HL-60 (cell line): ENCODE data around the gene MGARP.

Source experiments
- CTCF ChIP-seq: IDR thresholded peaks from one replicate; pipeline ENCODE4 v1.5.1; 2011; ENCODE audit warnings: low read length, control low read depth, inconsistent platforms; ENCODE audit not compliant: insufficient read depth
- GABPA ChIP-seq: IDR thresholded peaks from 2 replicates; pipeline ENCODE4 v1.6.1; 2012; ENCODE audit warnings: low read depth
- POLR2AphosphoS5 ChIP-seq: IDR thresholded peaks from 2 replicates; pipeline ENCODE4 v1.6.1; 2012; ENCODE audit warnings: low read depth
- TF ChIP-seq, protein P1 (sequence below): IDR thresholded peaks from 2 replicates; pipeline ENCODE4 v1.6.1; 2012; ENCODE audit warnings: low read depth; ENCODE audit not compliant: insufficient replicate concordance

DNA sequence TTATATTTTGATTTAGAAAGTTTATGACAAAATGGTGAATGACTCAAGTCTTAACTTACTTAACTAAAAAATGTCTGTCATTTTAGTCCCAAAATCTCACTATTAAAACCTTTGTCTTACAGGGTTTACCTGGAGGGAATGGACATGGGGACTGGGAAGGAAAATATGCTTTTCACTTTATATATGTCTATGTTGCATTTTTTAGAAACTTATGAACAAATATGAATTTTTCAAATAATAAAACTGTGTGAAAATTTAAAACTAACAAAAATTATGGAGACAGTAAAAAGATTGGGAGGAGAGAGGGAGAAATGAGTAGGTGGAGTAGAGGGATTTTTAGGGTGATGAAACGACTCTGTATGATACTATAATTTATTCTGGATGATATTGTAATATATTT lies 6.2 kb downstream of the MGARP start:
- TF ChIP-seq CTCF (no peak), GABPA (no peak), POLR2AphosphoS5 (no peak)
- TF ChIP-seq, protein P1, sequence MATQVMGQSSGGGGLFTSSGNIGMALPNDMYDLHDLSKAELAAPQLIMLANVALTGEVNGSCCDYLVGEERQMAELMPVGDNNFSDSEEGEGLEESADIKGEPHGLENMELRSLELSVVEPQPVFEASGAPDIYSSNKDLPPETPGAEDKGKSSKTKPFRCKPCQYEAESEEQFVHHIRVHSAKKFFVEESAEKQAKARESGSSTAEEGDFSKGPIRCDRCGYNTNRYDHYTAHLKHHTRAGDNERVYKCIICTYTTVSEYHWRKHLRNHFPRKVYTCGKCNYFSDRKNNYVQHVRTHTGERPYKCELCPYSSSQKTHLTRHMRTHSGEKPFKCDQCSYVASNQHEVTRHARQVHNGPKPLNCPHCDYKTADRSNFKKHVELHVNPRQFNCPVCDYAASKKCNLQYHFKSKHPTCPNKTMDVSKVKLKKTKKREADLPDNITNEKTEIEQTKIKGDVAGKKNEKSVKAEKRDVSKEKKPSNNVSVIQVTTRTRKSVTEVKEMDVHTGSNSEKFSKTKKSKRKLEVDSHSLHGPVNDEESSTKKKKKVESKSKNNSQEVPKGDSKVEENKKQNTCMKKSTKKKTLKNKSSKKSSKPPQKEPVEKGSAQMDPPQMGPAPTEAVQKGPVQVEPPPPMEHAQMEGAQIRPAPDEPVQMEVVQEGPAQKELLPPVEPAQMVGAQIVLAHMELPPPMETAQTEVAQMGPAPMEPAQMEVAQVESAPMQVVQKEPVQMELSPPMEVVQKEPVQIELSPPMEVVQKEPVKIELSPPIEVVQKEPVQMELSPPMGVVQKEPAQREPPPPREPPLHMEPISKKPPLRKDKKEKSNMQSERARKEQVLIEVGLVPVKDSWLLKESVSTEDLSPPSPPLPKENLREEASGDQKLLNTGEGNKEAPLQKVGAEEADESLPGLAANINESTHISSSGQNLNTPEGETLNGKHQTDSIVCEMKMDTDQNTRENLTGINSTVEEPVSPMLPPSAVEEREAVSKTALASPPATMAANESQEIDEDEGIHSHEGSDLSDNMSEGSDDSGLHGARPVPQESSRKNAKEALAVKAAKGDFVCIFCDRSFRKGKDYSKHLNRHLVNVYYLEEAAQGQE, result no peak
